GM23338 (cell line): ENCODE data around the gene DRAM1. TPM values are rescaled to one million over a fixed set of nuclear protein-coding genes. Genes with fewer than 3 reads are reported as not detected.
"Not testable (repeated sequence)": the region's sequence is repeated elsewhere in the genome, so short reads cannot be mapped to it uniquely, and the experiment has no call there.

ENCODE experiments used
- ATAC-seq: fragments of 200-7000 bp; cut with Tn5 transposase; 3 replicates; pipeline ENCODE4 v1.9.1; 2020
- DNase-seq: peaks from one replicate; pipeline ENCODE4 v3.0.0-alpha.2; 2015; ENCODE audit warnings: low spot score
- H2AFZ ChIP-seq: fragments of 200-600 bp; sonication (generic); 2 replicates; pipeline ENCODE4 v1.8.0; 2016; ENCODE audit warnings: antibody characterized with exemption, mild to moderate bottlenecking, moderate library complexity
- H3F3A ChIP-seq: fragments of 200-600 bp; sonication (generic); replicated peaks from 2 replicates; pipeline ENCODE4 v1.8.0; 2017; ENCODE audit warnings: antibody characterized with exemption, mixed run types, low read depth
- H3K27ac ChIP-seq: fragments of 200-600 bp; sonication (generic); 2 replicates; pipeline ENCODE4 v1.6.1; 2016; ENCODE audit warnings: low read depth
- H3K27me3 ChIP-seq: fragments of 200-600 bp; sonication (generic); 2 replicates; pipeline ENCODE4 v1.8.0; 2016; ENCODE audit warnings: mild to moderate bottlenecking, mixed run types, moderate library complexity; ENCODE audit not compliant: insufficient read depth
- H3K36me3 ChIP-seq: fragments of 200-600 bp; sonication (generic); 2 replicates; pipeline ENCODE4 v1.8.0; 2016; ENCODE audit warnings: mild to moderate bottlenecking; ENCODE audit not compliant: insufficient read depth
- H3K4me1 ChIP-seq: fragments of 200-600 bp; sonication (generic); 2 replicates; pipeline ENCODE4 v1.8.0; 2016; ENCODE audit warnings: mild to moderate bottlenecking, moderate library complexity; ENCODE audit not compliant: insufficient read depth
- H3K4me2 ChIP-seq: fragments of 200-600 bp; sonication (generic); 2 replicates; pipeline ENCODE4 v1.7.1; 2017; ENCODE audit warnings: mixed run types
- H3K4me3 ChIP-seq: fragments of 200-600 bp; sonication (generic); 2 replicates; pipeline ENCODE4 v1.6.1; 2016; ENCODE audit warnings: mixed run types
- H3K79me2 ChIP-seq: fragments of 200-600 bp; sonication (generic); replicated peaks from 2 replicates; pipeline ENCODE4 v1.8.0; 2017; ENCODE audit warnings: mild to moderate bottlenecking; ENCODE audit not compliant: insufficient read depth
- H3K9me2 ChIP-seq: fragments of 200-600 bp; sonication (generic); 2 replicates; pipeline ENCODE4 v1.8.0; 2017; ENCODE audit not compliant: insufficient read depth
- H4K20me1 ChIP-seq: fragments of 200-600 bp; sonication (generic); replicated peaks from 2 replicates; pipeline ENCODE4 v1.8.0; 2017; ENCODE audit warnings: mild to moderate bottlenecking; ENCODE audit not compliant: insufficient read depth
- H3K27ac Mint-ChIP-seq: 2 replicates; pipeline ENCODE4 v1.8.0; 2020; ENCODE audit warnings: inconsistent platforms, mild to moderate bottlenecking, moderate library complexity, mixed read lengths
- H3K27me3 Mint-ChIP-seq: 3 replicates; pipeline ENCODE4 v1.8.0; 2022; ENCODE audit warnings: low read depth, mild to moderate bottlenecking, moderate library complexity, mixed read lengths, inconsistent platforms; ENCODE audit not compliant: insufficient read depth, poor library complexity
- H3K36me3 Mint-ChIP-seq: 3 replicates; pipeline ENCODE4 v1.8.0; 2021; ENCODE audit warnings: low read depth, mild to moderate bottlenecking, inconsistent platforms, moderate library complexity, mixed read lengths
- H3K4me1 Mint-ChIP-seq: 3 replicates; pipeline ENCODE4 v1.8.0; 2020; ENCODE audit warnings: mild to moderate bottlenecking, inconsistent platforms, mixed read lengths
- H3K4me3 Mint-ChIP-seq: 3 replicates; pipeline ENCODE4 v1.8.0; 2021; ENCODE audit warnings: moderate library complexity, mild to moderate bottlenecking, inconsistent platforms, mixed read lengths
- H3K9me3 Mint-ChIP-seq: 3 replicates; pipeline ENCODE4 v1.8.0; 2020; ENCODE audit warnings: moderate library complexity, mild to moderate bottlenecking, inconsistent platforms, mixed read lengths
- EZH2phosphoT487 ChIP-seq: fragments of 200-600 bp; sonication (generic); IDR thresholded peaks from one replicate; pipeline ENCODE4 v1.8.1; 2018; ENCODE audit warnings: antibody characterized with exemption; ENCODE audit not compliant: unreplicated experiment
- POLR2AphosphoS5 ChIP-seq: IDR thresholded peaks from 2 replicates; pipeline ENCODE4 v1.6.1; 2016; ENCODE audit warnings: antibody characterized with exemption, low read depth
- REST ChIP-seq: IDR thresholded peaks from one replicate; pipeline ENCODE4 v1.6.1; 2018; ENCODE audit warnings: antibody characterized with exemption; ENCODE audit not compliant: unreplicated experiment
- ZNF114 ChIP-seq: fragments of 250-450 bp; sonication (Bioruptor Pico); IDR thresholded peaks from 2 replicates; pipeline ENCODE4 v1.5.0; 2020; ENCODE audit warnings: mild to moderate bottlenecking, moderate library complexity
- ZNF331 ChIP-seq: fragments of 250-450 bp; sonication (Bioruptor Pico); IDR thresholded peaks from 2 replicates; pipeline ENCODE4 v1.5.0; 2020; ENCODE audit warnings: low read depth, mild to moderate bottlenecking, moderate library complexity
- polyA plus RNA-seq: library from polyadenylated mRNA; unstranded; fragments of >200 nt; fragmentation: Nextera tagmentation; extraction: Ambion mirVana; gene quantifications from 2 replicates; pipeline ENCODE4 v1.2.1, GENCODE V29; 2016
- total RNA-seq: library from RNA; depleted of rRNA; stranded (reverse); fragments of >200 nt; shearing (Covaris generic); gene quantifications from 2 replicates; pipeline ENCODE4 v1.2.3, GENCODE V29; 2014
- TF ChIP-seq, protein P1 (sequence below): fragments of 250-450 bp; sonication (Bioruptor Pico); IDR thresholded peaks from 2 replicates; pipeline ENCODE4 v1.5.0; 2020; ENCODE audit warnings: mild to moderate bottlenecking, moderate library complexity
- TF ChIP-seq, protein P2 (sequence below): IDR thresholded peaks from 2 replicates; pipeline ENCODE4 v1.6.1; 2016; ENCODE audit warnings: antibody characterized with exemption

Gene DRAM1
- total and polyA plus RNA-seq, 2 experiments from 2014 or later = 5.7 to 8.5 TPM

DNA sequence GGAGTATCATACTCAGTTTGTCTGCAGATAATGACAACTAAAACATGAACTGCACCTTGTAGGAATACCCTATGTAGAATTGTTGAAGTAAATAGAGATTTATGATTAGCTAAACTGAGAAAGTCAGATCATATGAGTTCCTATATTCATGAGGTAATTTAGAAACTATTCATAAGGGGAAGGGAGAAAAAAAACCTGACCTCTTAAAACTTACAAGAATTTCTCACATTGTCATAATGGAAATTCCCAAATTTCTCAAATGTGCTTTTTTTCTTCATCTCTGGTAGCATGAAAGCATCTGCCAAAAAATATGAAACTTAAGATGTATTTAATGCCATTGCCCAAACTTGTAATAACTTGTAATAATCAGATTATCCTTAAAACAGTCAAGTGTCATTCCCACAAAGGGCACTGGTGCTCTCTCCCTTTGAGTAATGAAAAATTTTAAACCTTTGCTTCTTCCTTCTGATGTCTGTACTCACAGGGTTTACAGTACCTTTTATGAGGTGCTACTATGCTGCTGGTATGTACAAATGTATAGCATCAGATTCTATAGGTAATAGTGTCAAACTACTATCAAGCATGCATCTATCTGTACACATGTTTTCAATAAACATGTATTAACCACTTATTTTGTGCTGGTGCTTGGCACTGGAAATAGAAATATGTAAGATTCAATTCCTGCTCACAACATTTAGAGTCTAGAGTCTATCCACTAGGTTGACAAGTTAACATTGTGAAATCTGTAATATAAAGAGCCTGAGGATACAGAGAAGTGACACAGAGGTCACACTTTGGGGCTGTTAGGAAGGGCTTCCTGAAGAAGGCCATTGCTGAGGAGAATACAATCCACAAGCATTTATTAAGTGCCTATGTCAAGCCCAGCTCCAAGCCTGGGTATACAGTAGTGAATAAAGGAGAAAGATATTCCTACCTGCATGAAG lies 17.4 kb upstream of the DRAM1 start (continued):
- TF ChIP-seq, protein P1, sequence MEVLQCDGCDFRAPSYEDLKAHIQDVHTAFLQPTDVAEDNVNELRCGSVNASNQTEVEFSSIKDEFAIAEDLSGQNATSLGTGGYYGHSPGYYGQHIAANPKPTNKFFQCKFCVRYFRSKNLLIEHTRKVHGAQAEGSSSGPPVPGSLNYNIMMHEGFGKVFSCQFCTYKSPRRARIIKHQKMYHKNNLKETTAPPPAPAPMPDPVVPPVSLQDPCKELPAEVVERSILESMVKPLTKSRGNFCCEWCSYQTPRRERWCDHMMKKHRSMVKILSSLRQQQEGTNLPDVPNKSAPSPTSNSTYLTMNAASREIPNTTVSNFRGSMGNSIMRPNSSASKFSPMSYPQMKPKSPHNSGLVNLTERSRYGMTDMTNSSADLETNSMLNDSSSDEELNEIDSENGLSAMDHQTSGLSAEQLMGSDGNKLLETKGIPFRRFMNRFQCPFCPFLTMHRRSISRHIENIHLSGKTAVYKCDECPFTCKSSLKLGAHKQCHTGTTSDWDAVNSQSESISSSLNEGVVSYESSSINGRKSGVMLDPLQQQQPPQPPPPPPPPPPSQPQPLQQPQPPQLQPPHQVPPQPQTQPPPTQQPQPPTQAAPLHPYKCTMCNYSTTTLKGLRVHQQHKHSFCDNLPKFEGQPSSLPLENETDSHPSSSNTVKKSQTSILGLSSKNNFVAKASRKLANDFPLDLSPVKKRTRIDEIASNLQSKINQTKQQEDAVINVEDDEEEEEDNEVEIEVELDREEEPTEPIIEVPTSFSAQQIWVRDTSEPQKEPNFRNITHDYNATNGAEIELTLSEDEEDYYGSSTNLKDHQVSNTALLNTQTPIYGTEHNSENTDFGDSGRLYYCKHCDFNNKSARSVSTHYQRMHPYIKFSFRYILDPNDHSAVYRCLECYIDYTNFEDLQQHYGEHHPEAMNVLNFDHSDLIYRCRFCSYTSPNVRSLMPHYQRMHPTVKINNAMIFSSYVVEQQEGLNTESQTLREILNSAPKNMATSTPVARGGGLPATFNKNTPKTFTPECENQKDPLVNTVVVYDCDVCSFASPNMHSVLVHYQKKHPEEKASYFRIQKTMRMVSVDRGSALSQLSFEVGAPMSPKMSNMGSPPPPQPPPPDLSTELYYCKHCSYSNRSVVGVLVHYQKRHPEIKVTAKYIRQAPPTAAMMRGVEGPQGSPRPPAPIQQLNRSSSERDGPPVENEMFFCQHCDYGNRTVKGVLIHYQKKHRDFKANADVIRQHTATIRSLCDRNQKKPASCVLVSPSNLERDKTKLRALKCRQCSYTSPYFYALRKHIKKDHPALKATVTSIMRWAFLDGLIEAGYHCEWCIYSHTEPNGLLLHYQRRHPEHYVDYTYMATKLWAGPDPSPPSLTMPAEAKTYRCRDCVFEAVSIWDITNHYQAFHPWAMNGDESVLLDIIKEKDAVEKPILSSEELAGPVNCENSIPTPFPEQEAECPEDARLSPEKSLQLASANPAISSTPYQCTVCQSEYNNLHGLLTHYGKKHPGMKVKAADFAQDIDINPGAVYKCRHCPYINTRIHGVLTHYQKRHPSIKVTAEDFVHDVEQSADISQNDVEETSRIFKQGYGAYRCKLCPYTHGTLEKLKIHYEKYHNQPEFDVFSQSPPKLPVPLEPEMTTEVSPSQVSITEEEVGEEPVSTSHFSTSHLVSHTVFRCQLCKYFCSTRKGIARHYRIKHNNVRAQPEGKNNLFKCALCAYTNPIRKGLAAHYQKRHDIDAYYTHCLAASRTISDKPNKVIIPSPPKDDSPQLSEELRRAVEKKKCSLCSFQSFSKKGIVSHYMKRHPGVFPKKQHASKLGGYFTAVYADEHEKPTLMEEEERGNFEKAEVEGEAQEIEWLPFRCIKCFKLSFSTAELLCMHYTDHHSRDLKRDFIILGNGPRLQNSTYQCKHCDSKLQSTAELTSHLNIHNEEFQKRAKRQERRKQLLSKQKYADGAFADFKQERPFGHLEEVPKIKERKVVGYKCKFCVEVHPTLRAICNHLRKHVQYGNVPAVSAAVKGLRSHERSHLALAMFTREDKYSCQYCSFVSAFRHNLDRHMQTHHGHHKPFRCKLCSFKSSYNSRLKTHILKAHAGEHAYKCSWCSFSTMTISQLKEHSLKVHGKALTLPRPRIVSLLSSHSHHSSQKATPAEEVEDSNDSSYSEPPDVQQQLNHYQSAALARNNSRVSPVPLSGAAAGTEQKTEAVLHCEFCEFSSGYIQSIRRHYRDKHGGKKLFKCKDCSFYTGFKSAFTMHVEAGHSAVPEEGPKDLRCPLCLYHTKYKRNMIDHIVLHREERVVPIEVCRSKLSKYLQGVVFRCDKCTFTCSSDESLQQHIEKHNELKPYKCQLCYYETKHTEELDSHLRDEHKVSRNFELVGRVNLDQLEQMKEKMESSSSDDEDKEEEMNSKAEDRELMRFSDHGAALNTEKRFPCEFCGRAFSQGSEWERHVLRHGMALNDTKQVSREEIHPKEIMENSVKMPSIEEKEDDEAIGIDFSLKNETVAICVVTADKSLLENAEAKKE (CRISPR knock-in tag) = no peak
- TF ChIP-seq, protein P2, sequence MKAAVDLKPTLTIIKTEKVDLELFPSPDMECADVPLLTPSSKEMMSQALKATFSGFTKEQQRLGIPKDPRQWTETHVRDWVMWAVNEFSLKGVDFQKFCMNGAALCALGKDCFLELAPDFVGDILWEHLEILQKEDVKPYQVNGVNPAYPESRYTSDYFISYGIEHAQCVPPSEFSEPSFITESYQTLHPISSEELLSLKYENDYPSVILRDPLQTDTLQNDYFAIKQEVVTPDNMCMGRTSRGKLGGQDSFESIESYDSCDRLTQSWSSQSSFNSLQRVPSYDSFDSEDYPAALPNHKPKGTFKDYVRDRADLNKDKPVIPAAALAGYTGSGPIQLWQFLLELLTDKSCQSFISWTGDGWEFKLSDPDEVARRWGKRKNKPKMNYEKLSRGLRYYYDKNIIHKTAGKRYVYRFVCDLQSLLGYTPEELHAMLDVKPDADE = no peak
- TF ChIP-seq POLR2AphosphoS5 (no peak), EZH2phosphoT487 (no peak), REST (no peak), ZNF331 (no peak), ZNF114 (no peak)

GRCh38 chr12:101861688-101862087 lies 15.7 kb upstream of the DRAM1 start:
- H4K20me1 ChIP-seq, H3K27me3 Mint-ChIP-seq, H3K4me2 ChIP-seq, H3K27ac ChIP-seq, H3K27me3 ChIP-seq, H3F3A ChIP-seq, H3K4me3 Mint-ChIP-seq, H2AFZ ChIP-seq, H3K79me2 ChIP-seq, H3K9me3 Mint-ChIP-seq, H3K27ac Mint-ChIP-seq, H3K4me3 ChIP-seq, ATAC-seq, H3K9me2 ChIP-seq, H3K4me1 ChIP-seq, H3K36me3 Mint-ChIP-seq, H3K36me3 ChIP-seq, H3K4me1 Mint-ChIP-seq: not testable (repeated sequence)
- peak; percentile 17 for DNase-seq
